H1 (cell line): Measurements from ENCODE around the gene ARHGEF19. TPM values are rescaled to one million over a fixed set of nuclear protein-coding genes. Genes with fewer than 3 reads are reported as not detected.

Source experiments
- CTCF ChIA-PET: fragments of 300-600 bp; sonication (Branson Sonifier 250); formaldehyde crosslinking; loops from one replicate; lab custom pipeline; 2021; ENCODE audit not compliant: partially characterized antibody; lab: Charles Lee
- POLR2A ChIA-PET: fragments of 300-600 bp; sonication (Branson Sonifier 250); formaldehyde crosslinking; loops from one replicate; lab custom pipeline; 2021; ENCODE audit warnings: inconsistent platforms; ENCODE audit not compliant: partially characterized antibody; lab: Charles Lee
- DNase-seq, 2 experiments: peaks; one replicate each; pipeline versions ENCODE4 v3.0.0 to v3.0.0-alpha.2; 2010 to 2022; ENCODE audit warnings: low spot score in 2 of 2, low read depth in 1 of 2, mixed read lengths in 1 of 2
- FAIRE-seq: peaks from 2 replicates; lab custom pipeline; 2011; peaks lifted over from hg19 to GRCh38; lab: Jason Lieb, UNC
- H2AFZ ChIP-seq: 2 replicates; pipeline ENCODE4 v1.8.1; 2012; ENCODE audit warnings: low read length, inconsistent platforms
- H2AK5ac ChIP-seq: 2 replicates; pipeline ENCODE4 v1.6.1; 2013; ENCODE audit warnings: low read depth, low read length
- H2BK120ac ChIP-seq: replicated peaks from 2 replicates; pipeline ENCODE3; 2013; ENCODE audit warnings: low read depth, low read length, inconsistent platforms
- H2BK12ac ChIP-seq: 2 replicates; pipeline ENCODE4 v1.6.1; 2013; ENCODE audit warnings: low read depth, low read length
- H2BK15ac ChIP-seq: 2 replicates; pipeline ENCODE4 v1.6.1; 2013; ENCODE audit warnings: low read length
- H2BK20ac ChIP-seq: 2 replicates; pipeline ENCODE4 v1.6.1; 2013; ENCODE audit warnings: low read length
- H2BK5ac ChIP-seq: 2 replicates; pipeline ENCODE4 v1.6.1; 2013; ENCODE audit warnings: low read depth, low read length
- H3K14ac ChIP-seq: 2 replicates; pipeline ENCODE4 v1.6.1; 2013; ENCODE audit warnings: inconsistent platforms; ENCODE audit not compliant: insufficient read length
- H3K18ac ChIP-seq: 2 replicates; pipeline ENCODE4 v1.6.1; 2013; ENCODE audit warnings: low read length; ENCODE audit errors: extremely low read depth
- H3K23ac ChIP-seq: 2 replicates; pipeline ENCODE4 v1.6.1; 2013; ENCODE audit warnings: inconsistent platforms; ENCODE audit not compliant: insufficient read length
- H3K23me2 ChIP-seq: 2 replicates; pipeline ENCODE4 v1.6.1; 2013; ENCODE audit warnings: low read depth, low read length
- H3K27ac ChIP-seq: 2 replicates; pipeline ENCODE4 v1.6.1; 2011; ENCODE audit warnings: low read depth, low read length, inconsistent platforms
- H3K27me3 ChIP-seq, 4 experiments: replicated peaks in 1 of 4; 1 replicate in 1 of 4; 2 replicates in 3 of 4; pipeline versions ENCODE4 v1.6.1 to v1.8.1; 2011 to 2013; ENCODE audit warnings: low read length in 3 of 4, mild to moderate bottlenecking in 3 of 4, inconsistent platforms in 2 of 4, mixed read lengths in 2 of 4, moderate library complexity in 1 of 4; ENCODE audit not compliant: control insufficient read depth in 3 of 4, insufficient read depth in 3 of 4; ENCODE audit errors: extremely low read depth in 1 of 4
- H3K36me3 ChIP-seq, 4 experiments: 2 replicates each; pipeline versions ENCODE4 v1.6.1 to v1.8.1; 2011 to 2013; ENCODE audit warnings: mild to moderate bottlenecking in 4 of 4, low read length in 3 of 4, moderate library complexity in 2 of 4, control low read depth in 1 of 4, inconsistent platforms in 1 of 4; ENCODE audit not compliant: insufficient read depth in 4 of 4, control insufficient read depth in 2 of 4
- H3K4ac ChIP-seq: replicated peaks from 2 replicates; pipeline ENCODE3; 2013; ENCODE audit warnings: low read length, low read depth, mixed read lengths, inconsistent platforms; ENCODE audit not compliant: insufficient read length
- H3K4me1 ChIP-seq, 4 experiments: replicated peaks in 1 of 4; 1 replicate in 1 of 4; 2 replicates in 3 of 4; pipeline versions ENCODE4 v1.6.1 to v1.8.1; 2011 to 2013; ENCODE audit warnings: low read length in 3 of 4, inconsistent platforms in 2 of 4, mixed read lengths in 1 of 4; ENCODE audit not compliant: insufficient read depth in 4 of 4, control insufficient read depth in 3 of 4
- H3K4me2 ChIP-seq, 2 experiments: 2 replicates each; pipeline versions ENCODE4 v1.6.1 to v1.8.1; 2011 to 2013; ENCODE audit warnings: low read depth in 2 of 2, low read length in 2 of 2, control low read depth in 1 of 2, inconsistent platforms in 1 of 2, mild to moderate bottlenecking in 1 of 2; ENCODE audit not compliant: insufficient read depth in 1 of 2
- H3K4me3 ChIP-seq, 4 experiments: fragments of 200-600, 300-600 bp in 1 of 4; sonication (generic), shearing (Covaris generic), sonication (Bioruptor Twin) in 1 of 4; 2 replicates each; pipeline versions ENCODE4 v1.5.1 to v1.8.1; 2011 to 2016; ENCODE audit warnings: low read length in 4 of 4, low read depth in 3 of 4, control low read depth in 2 of 4, inconsistent platforms in 2 of 4, mild to moderate bottlenecking in 2 of 4, mixed read lengths in 1 of 4, moderate library complexity in 1 of 4; ENCODE audit not compliant: insufficient read depth in 2 of 4; ENCODE audit errors: extremely low read depth in 1 of 4
- H3K56ac ChIP-seq: replicated peaks from 2 replicates; pipeline ENCODE3; 2013; ENCODE audit warnings: low read depth, mild to moderate bottlenecking, mixed read lengths, low read length, inconsistent platforms; ENCODE audit not compliant: insufficient read length
- H3K79me1 ChIP-seq: 2 replicates; pipeline ENCODE4 v1.6.1; 2013; ENCODE audit warnings: low read depth, low read length, control low read depth
- H3K79me2 ChIP-seq, 2 experiments: 2 replicates each; pipeline versions ENCODE4 v1.6.1 to v1.8.1; 2012 to 2013; ENCODE audit warnings: low read length in 2 of 2, mild to moderate bottlenecking in 2 of 2, inconsistent platforms in 1 of 2; ENCODE audit not compliant: insufficient read depth in 2 of 2, control insufficient read depth in 1 of 2
- H3K9ac ChIP-seq, 4 experiments: replicated peaks in 1 of 4; 1 replicate in 1 of 4; 2 replicates in 3 of 4; pipeline versions ENCODE4 v1.6.1 to v1.8.1; 2011 to 2013; ENCODE audit warnings: low read depth in 3 of 4, low read length in 3 of 4, control low read depth in 2 of 4, mild to moderate bottlenecking in 2 of 4, moderate library complexity in 2 of 4, inconsistent platforms in 1 of 4; ENCODE audit errors: extremely low read depth in 1 of 4
- H3K9me3 ChIP-seq, 2 experiments: 2 replicates each; pipeline versions ENCODE4 v1.6.1 to v1.8.1; 2012 to 2013; ENCODE audit warnings: mild to moderate bottlenecking in 2 of 2, moderate library complexity in 2 of 2, control low read depth in 1 of 2, inconsistent platforms in 1 of 2, low read depth in 1 of 2, low read length in 1 of 2, mixed read lengths in 1 of 2; ENCODE audit not compliant: insufficient read depth in 2 of 2
- H4K20me1 ChIP-seq, 2 experiments: replicated peaks in 1 of 2; 2 replicates each; pipeline versions ENCODE3 to v1.8.1; 2011 to 2013; ENCODE audit warnings: inconsistent platforms in 2 of 2, low read length in 2 of 2, mild to moderate bottlenecking in 1 of 2; ENCODE audit not compliant: insufficient read depth in 2 of 2, control insufficient read depth in 1 of 2
- H4K5ac ChIP-seq: 2 replicates; pipeline ENCODE4 v1.6.1; 2013; ENCODE audit warnings: low read length, low read depth, mixed read lengths, inconsistent platforms; ENCODE audit not compliant: insufficient read length
- H4K8ac ChIP-seq: 2 replicates; pipeline ENCODE4 v1.8.0; 2013; ENCODE audit warnings: mild to moderate bottlenecking, moderate library complexity, low read length, inconsistent platforms; ENCODE audit not compliant: insufficient read depth; ENCODE audit errors: extremely low read depth
- H4K91ac ChIP-seq: replicated peaks from 2 replicates; pipeline ENCODE3; 2013; ENCODE audit warnings: low read length, mixed read lengths, inconsistent platforms; ENCODE audit not compliant: insufficient read length
- KDM1A ChIP-seq: fragments of 200-600, 300-600 bp; sonication (generic); IDR thresholded peaks from 2 replicates; pipeline ENCODE4 v1.7.1; 2016; ENCODE audit warnings: mild to moderate bottlenecking, low read length, borderline replicate concordance
- PHF8 ChIP-seq: fragments of 200-600 bp; sonication (generic); conservative IDR thresholded peaks from 2 replicates; pipeline ENCODE4 v1.7.1; 2012; ENCODE audit warnings: low read depth, mild to moderate bottlenecking, inconsistent platforms, low read length, moderate library complexity
- POLR2A ChIP-seq, 2 experiments: IDR thresholded peaks; 1 replicate in 1 of 2; 2 replicates in 1 of 2; pipeline ENCODE4 v1.6.1; 2011; ENCODE audit warnings: low read depth in 2 of 2, low read length in 2 of 2, mild to moderate bottlenecking in 2 of 2; ENCODE audit errors: control extremely low read depth in 1 of 2
- POLR2AphosphoS5 ChIP-seq: IDR thresholded peaks from 2 replicates; pipeline ENCODE4 v1.6.1; 2011; ENCODE audit warnings: low read depth, low read length
- SUZ12 ChIP-seq: fragments of 200-600 bp; sonication (generic); IDR thresholded peaks from 2 replicates; pipeline ENCODE4 v1.6.1; 2012; ENCODE audit warnings: mild to moderate bottlenecking, inconsistent platforms, low read length, moderate library complexity, mixed read lengths
- TAF7 ChIP-seq: optimal IDR thresholded peaks from 2 replicates; pipeline ENCODE3; 2011; ENCODE audit warnings: low read depth, mild to moderate bottlenecking, inconsistent platforms, low read length, moderate library complexity, borderline replicate concordance
- TEAD4 ChIP-seq: IDR thresholded peaks from 2 replicates; pipeline ENCODE4 v1.6.1; 2012; ENCODE audit warnings: low read depth, low read length, inconsistent platforms, mixed read lengths
- YY1 ChIP-seq: IDR thresholded peaks from 2 replicates; pipeline ENCODE4 v1.6.1; 2011; ENCODE audit warnings: low read depth, mild to moderate bottlenecking, low read length
- WGBS, 2 experiments: shearing (Covaris generic) in 1 of 2; methylation state at CpG; one replicate each; pipeline versions ENCODE4 v1.1.6 to v1.1.7; 2013 to 2015; ENCODE audit warnings: low lambda C conversion rate in 2 of 2, mixed read lengths in 2 of 2, inconsistent platforms in 1 of 2, low coverage in 1 of 2, missing lambda C conversion rate in 1 of 2; ENCODE audit not compliant: insufficient replicate concordance in 2 of 2, insufficient coverage in 1 of 2, insufficient read length in 1 of 2; ENCODE audit errors: extremely low coverage in 1 of 2, missing lambda C conversion rate in 1 of 2; 5-methylcytosine and 5-hydroxymethylcytosine counted together
- polyA plus RNA-seq, 7 experiments: library from polyadenylated mRNA; depleted of rRNA in 3 of 7; stranded (reverse) in 5 of 7; unstranded in 2 of 7; fragments of >200 nt in 5 of 7; fragments of 200-250 nt in 2 of 7; gene quantifications; 1 replicate in 5 of 7; 2 replicates in 1 of 7; 4 replicates in 1 of 7; pipeline versions ENCODE4 v1.2.1 to v1.2.3, GENCODE V29; 2011 to 2013; ENCODE audit warnings: missing spikeins in 2 of 7, mixed read lengths in 2 of 7
- total RNA-seq: library from RNA; stranded (reverse); fragmentation: NEBNext Ultra II Directional; extraction: Animal tissue kit (Norgen Biotek cat#: 25700); gene quantifications from 2 replicates; pipeline ENCODE4 v1.2.1, GENCODE V29; 2021
- TF ChIP-seq, protein P1 (sequence below): IDR thresholded peaks from 2 replicates; pipeline ENCODE4 v1.6.1; 2012; ENCODE audit warnings: low read length, inconsistent platforms

The ARHGEF19 gene
- total and polyA plus RNA-seq, 2 of the 8 experiments (the other 6 are each of a cell fraction or from before 2014, with no cell fraction given) = 47.5 to 56.4 TPM

- Histone ChIP-seq H3K23me2 (peaks cover 4% of the 10 kb centered on the region; the same call in 1 of the 2 replicates), H3K14ac (no peak overlapping the region), H3K36me3 (no peaks in the 10 kb centered on the region), H3K79me1 (no peaks in the 10 kb centered on the region), H2AK5ac (no peak overlapping the region), H4K91ac (peak overlapping the region; percentile 75), H3K4me3 (peak overlapping the region; percentile 36 to 68 (median 42)), H4K20me1 (no peaks in the 10 kb centered on the region), H2BK15ac (peak overlapping the region; percentile 53; the same call in 1 of the 2 replicates), H2AFZ (no peak overlapping the region), H4K5ac (peak overlapping the region; percentile 90), H3K18ac (peak overlapping the region; percentile 91; the same call in 1 of the 2 replicates), H4K8ac (peak overlapping the region; percentile 88), H3K56ac (peak overlapping the region; percentile 71), H2BK12ac (peak overlapping the region; percentile 27; the same call in 1 of the 2 replicates), H3K4ac (no peak overlapping the region), H3K27ac (peak overlapping the region; percentile 43; the same call in 1 of the 2 replicates), H3K9ac (peak overlapping the region in 3 of 4 experiments; percentile 41 to 61 (median 48); a peak in 5 of 7 replicates), H3K4me2 (peak overlapping the region; percentile 59 to 76), H3K79me2 (no peaks in the 10 kb centered on the region), H3K23ac (no peak overlapping the region), H3K4me1 (peaks cover 4 to 22% (median 12%) of the 10 kb centered on the region in 4 experiments), H3K9me3 (no peaks in the 10 kb centered on the region), H3K27me3 (no peaks in the 10 kb centered on the region; a peak in 2 of 7 replicates), H2BK20ac (no peak overlapping the region), H2BK120ac (no peak overlapping the region), H2BK5ac (peak overlapping the region; percentile 91; the same call in 1 of the 2 replicates)
- FAIRE-seq (no peak), DNase-seq (peak; percentile 82 to 91)
- ChIA-PET POLR2A (interaction anchor here (0.7 to 9.1 kb wide), 9 partner anchors 13 to 200 kb away, joined by 3 to 104 read pairs (median 3); partner anchors contain the start of genes ARHGEF19, EPHA2, FAM131C and SZRD1), CTCF (interaction anchor here (1.8 to 6.8 kb wide), 5 partner anchors 12 to 89 kb away, joined by 5 to 70 read pairs (median 12); partner anchors contain the start of gene EPHA2)
- 2% methylated on average over 31 of the region's 60 CpGs; no CpG with 5 or more reads in 1 of the 2 experiments for WGBS, 2 experiments
- 0 out of 2 replicates have a peak, but pooled peaks have one; percentile 4 for TF ChIP-seq YY1
- no peak for TF ChIP-seq KDM1A
- TF ChIP-seq POLR2AphosphoS5 = peak; percentile 53; the same call in 1 of the 2 replicates
- 0 out of 2 replicates have a peak, but pooled peaks have one; percentile 57 for TF ChIP-seq PHF8
- TF ChIP-seq TAF7 = peak; percentile 42
- peak in 1 of 2 experiments; percentile 66; a peak in 2 of 3 replicates for TF ChIP-seq POLR2A (IDR thresholded peaks at IDR 0.05; ENCODE audit: control extremely low read depth in 1 of 2, low read depth in 2 of 2, low read length in 2 of 2)
- TF ChIP-seq, protein P1, sequence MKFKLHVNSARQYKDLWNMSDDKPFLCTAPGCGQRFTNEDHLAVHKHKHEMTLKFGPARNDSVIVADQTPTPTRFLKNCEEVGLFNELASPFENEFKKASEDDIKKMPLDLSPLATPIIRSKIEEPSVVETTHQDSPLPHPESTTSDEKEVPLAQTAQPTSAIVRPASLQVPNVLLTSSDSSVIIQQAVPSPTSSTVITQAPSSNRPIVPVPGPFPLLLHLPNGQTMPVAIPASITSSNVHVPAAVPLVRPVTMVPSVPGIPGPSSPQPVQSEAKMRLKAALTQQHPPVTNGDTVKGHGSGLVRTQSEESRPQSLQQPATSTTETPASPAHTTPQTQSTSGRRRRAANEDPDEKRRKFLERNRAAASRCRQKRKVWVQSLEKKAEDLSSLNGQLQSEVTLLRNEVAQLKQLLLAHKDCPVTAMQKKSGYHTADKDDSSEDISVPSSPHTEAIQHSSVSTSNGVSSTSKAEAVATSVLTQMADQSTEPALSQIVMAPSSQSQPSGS = no peak
- TF ChIP-seq SUZ12 = no peak
- TF ChIP-seq TEAD4 = 0 out of 2 replicates have a peak, but pooled peaks have one; percentile 28
These were observed 44.9 kb downstream of the ARHGEF19 start for GRCh38 chr1:16167331-16168143.
